KMS-11 (cell line): Measurements from ENCODE around the gene RABEPK.
A peak's percentile ranks its signal among the peaks of the same experiment; 100 is the strongest.
"Not testable (repeated sequence)": the region's sequence is repeated elsewhere in the genome, so short reads cannot be mapped to it uniquely, and the experiment has no call there.

Experiments used
- H2AFZ ChIP-seq: fragments of 200-600 bp; sonication (generic); 2 replicates; pipeline ENCODE4 v1.6.1; 2016; ENCODE audit warnings: antibody characterized with exemption, mixed run types, low read depth
- H3K27ac ChIP-seq: fragments of 200-600 bp; sonication (generic); 2 replicates; pipeline ENCODE4 v1.6.1; 2016; ENCODE audit warnings: mild to moderate bottlenecking, mixed run types
- H3K27me3 ChIP-seq: fragments of 200-600 bp; sonication (generic); 2 replicates; pipeline ENCODE4 v1.6.1; 2017; ENCODE audit warnings: mild to moderate bottlenecking, low read depth, mixed run types, moderate library complexity; ENCODE audit not compliant: insufficient read depth
- H3K36me3 ChIP-seq: fragments of 200-600 bp; sonication (generic); 2 replicates; pipeline ENCODE4 v1.6.1; 2017; ENCODE audit warnings: mild to moderate bottlenecking, mixed run types; ENCODE audit not compliant: insufficient read depth
- H3K4me1 ChIP-seq: fragments of 200-600 bp; sonication (generic); 2 replicates; pipeline ENCODE4 v1.6.1; 2016; ENCODE audit warnings: mild to moderate bottlenecking, low read depth, mixed run types; ENCODE audit not compliant: poor library complexity, severe bottlenecking
- H3K4me2 ChIP-seq: fragments of 200-600 bp; sonication (generic); 2 replicates; pipeline ENCODE4 v1.7.0; 2016; ENCODE audit warnings: mild to moderate bottlenecking, mixed run types
- H3K4me3 ChIP-seq: fragments of 200-600 bp; sonication (generic); IDR thresholded peaks from 2 replicates; pipeline ENCODE4 v1.6.1; 2017; ENCODE audit warnings: low read depth, low read length, mixed read lengths; ENCODE audit not compliant: insufficient read depth
- H3K79me2 ChIP-seq: fragments of 200-600 bp; sonication (generic); 2 replicates; pipeline ENCODE4 v1.6.1; 2016; ENCODE audit warnings: low read depth, mixed run types; ENCODE audit not compliant: insufficient read depth
- H3K9ac ChIP-seq: fragments of 200-600 bp; sonication (generic); 2 replicates; pipeline ENCODE4 v1.6.1; 2016; ENCODE audit warnings: mild to moderate bottlenecking, mixed run types
- H4K20me1 ChIP-seq: fragments of 200-600 bp; sonication (generic); 2 replicates; pipeline ENCODE4 v1.6.1; 2016; ENCODE audit warnings: mild to moderate bottlenecking, mixed run types; ENCODE audit not compliant: insufficient read depth
- CTCF ChIP-seq: fragments of 200-600 bp; sonication (generic); conservative IDR thresholded peaks from 2 replicates; pipeline ENCODE4 v1.6.1; 2017; ENCODE audit warnings: low read depth, mild to moderate bottlenecking, antibody characterized with exemption, low read length, moderate library complexity, mixed read lengths

Gene RABEPK

GRCh38 chr9:125190361-125190801 is 10.0 kb upstream of the RABEPK start:
- no peaks in the 10 kb centered on the region for H3K27me3 ChIP-seq
- peak overlapping the region; percentile 82 for H2AFZ ChIP-seq
- no peaks in the 10 kb centered on the region for H3K36me3 ChIP-seq
- TF ChIP-seq CTCF, result no peak
- H3K79me2 ChIP-seq, result peaks cover 42% of the 10 kb centered on the region
- H4K20me1 ChIP-seq, result no peaks in the 10 kb centered on the region
- H3K4me3 ChIP-seq, result no peak overlapping the region
- H3K4me2 ChIP-seq, result peak overlapping the region; percentile 44
- H3K27ac ChIP-seq, result peak overlapping the region; percentile 43
- H3K4me1 ChIP-seq, result peaks cover 30% of the 10 kb centered on the region
- H3K9ac ChIP-seq, result peak overlapping the region; percentile 86

GRCh38 chr9:125194466-125194865 is 5.9 kb upstream of the RABEPK start:
- not testable (repeated sequence) for H3K79me2 ChIP-seq, H3K4me2 ChIP-seq, H3K27ac ChIP-seq, H3K9ac ChIP-seq, H2AFZ ChIP-seq, H4K20me1 ChIP-seq, H3K27me3 ChIP-seq, H3K4me3 ChIP-seq, H3K36me3 ChIP-seq
- peaks cover 12% of the 10 kb centered on the region for H3K4me1 ChIP-seq

GRCh38 chr9:125195591-125195990 is 4.8 kb upstream of the RABEPK start:
- H3K4me1 ChIP-seq, H4K20me1 ChIP-seq, H3K9ac ChIP-seq, H3K4me3 ChIP-seq, H3K27ac ChIP-seq, H3K27me3 ChIP-seq, H3K79me2 ChIP-seq, H3K36me3 ChIP-seq, H3K4me2 ChIP-seq, H2AFZ ChIP-seq: not testable (repeated sequence)

- H3K79me2 ChIP-seq, result 0 out of 2 replicates have a peak, but pooled peaks cover 10% of the 10 kb centered on the region
- peaks cover 11% of the 10 kb centered on the region for H3K4me1 ChIP-seq
- no peak for TF ChIP-seq CTCF
- no peak overlapping the region for H3K4me3 ChIP-seq
- no peak overlapping the region for H3K9ac ChIP-seq
- H3K36me3 ChIP-seq, result no peaks in the 10 kb centered on the region
- no peak overlapping the region for H3K27ac ChIP-seq
- H3K4me2 ChIP-seq, result no peak overlapping the region
- H3K27me3 ChIP-seq, result no peaks in the 10 kb centered on the region
- no peak overlapping the region for H2AFZ ChIP-seq
- no peaks in the 10 kb centered on the region for H4K20me1 ChIP-seq
Measured at GRCh38 chr9:125202846-125203618, 2.7 kb downstream of the RABEPK start.

- H2AFZ ChIP-seq, result no peak overlapping the region
- H3K4me1 ChIP-seq, result peaks cover 9% of the 10 kb centered on the region
- H3K27me3 ChIP-seq, result no peaks in the 10 kb centered on the region
- H3K79me2 ChIP-seq, result 0 out of 2 replicates have a peak, but pooled peaks cover 10% of the 10 kb centered on the region
- H3K4me2 ChIP-seq, result no peak overlapping the region
- H3K9ac ChIP-seq, result no peak overlapping the region
- H3K4me3 ChIP-seq, result no peak overlapping the region
- no peaks in the 10 kb centered on the region for H4K20me1 ChIP-seq
- no peak for TF ChIP-seq CTCF
- no peaks in the 10 kb centered on the region for H3K36me3 ChIP-seq
- no peak overlapping the region for H3K27ac ChIP-seq
Measured at GRCh38 chr9:125204477-125204876, 4.1 kb downstream of the RABEPK start.
